CD4-positive, alpha-beta T cell treated with Interleukin-6 at 100 ng/mL for 8 hours (primary cell): ENCODE results near the gene FOS.
A peak's percentile ranks its signal among the peaks of the same experiment; 100 is the strongest.

Experiments used
- DNase-seq: peaks from one replicate; pipeline ENCODE4 v3.0.0-alpha.2; 2020; ENCODE audit warnings: mixed read lengths, low spot score

Gene FOS

GRCh38 chr14:75250800-75251199 is 27.8 kb upstream of the FOS start:
- no peak for DNase-seq

GRCh38 chr14:75252254-75252837 is 26.3 kb upstream of the FOS start:
- DNase-seq, result no peak

DNA sequence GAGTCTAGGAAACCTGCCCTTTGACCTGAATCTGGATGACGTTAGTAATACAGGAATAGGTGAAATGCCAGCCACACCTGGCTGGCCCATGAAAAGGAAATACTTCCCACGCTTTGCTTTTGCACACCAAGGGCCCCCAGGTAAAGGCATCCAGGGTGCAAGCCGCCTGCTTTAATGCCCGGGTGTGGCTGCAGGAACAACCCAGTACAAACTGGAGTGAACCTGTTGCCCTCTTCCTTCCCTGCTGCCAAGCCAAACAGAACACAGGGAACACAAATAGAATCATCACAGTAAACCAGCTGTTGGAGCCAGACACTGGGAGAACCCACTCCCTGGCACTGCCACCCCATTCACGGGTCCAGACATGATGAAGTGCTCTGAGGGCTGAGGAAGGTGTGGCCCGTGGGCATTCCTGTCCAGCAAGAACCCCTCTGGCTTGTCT is 24.2 kb upstream of the FOS start:
- no peak for DNase-seq

GRCh38 chr14:75254901-75255584 is 23.6 kb upstream of the FOS start:
- no peak for DNase-seq

DNA sequence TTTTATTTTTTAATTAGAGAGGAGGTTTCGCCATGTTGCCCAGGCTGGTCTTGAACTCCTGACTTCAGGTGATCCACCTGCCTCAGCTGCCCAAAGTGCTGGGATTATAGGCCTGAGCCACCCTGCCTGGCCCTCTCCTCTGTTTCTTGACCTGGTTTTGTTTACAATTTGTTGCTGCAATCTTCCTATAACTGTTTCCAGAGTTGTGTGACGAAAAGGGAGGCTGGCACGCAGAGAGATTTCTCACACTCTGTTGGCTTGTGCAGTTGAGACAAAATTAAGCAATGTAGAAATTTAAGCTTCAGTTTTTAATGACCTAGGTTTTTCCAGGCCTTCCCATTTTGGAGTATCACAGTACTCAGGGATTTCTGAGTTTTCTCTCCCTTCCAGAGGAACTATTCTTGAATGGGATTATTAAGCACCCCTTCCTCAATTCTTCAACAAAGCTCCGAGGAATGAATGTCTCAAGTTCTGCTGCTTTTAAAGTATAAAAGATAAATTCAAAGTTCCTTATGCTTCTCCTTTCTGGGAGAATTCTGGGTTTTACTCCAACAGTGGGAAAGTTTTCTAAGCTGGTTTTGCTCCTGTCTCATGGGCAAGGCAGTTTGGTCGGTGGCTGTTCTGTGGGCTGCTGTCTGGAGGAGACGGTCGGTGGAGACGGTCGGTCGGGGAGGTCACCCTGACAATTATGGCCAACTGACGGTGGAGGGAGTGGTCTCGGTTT is 20.4 kb upstream of the FOS start:
- no peak for DNase-seq

- DNase-seq, result peak; percentile 99
Observed at GRCh38 chr14:75258803-75259509, 19.7 kb upstream of the FOS start.

DNA sequence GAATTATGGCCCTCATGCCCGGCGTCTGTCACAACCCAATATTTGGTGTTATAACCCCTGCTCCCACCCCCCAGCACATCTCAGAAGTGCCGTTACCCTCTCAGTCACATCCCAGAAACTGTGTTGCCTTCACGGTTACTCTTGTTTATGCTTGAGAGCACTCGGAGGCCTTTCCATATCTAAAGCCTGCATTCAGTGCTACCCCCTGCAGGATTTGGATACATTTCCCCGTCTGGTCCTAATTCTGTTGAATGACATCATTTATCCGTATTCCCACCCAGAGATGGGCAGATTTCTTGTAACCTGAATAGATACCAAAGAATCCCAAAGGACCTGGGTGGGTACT is 19.1 kb upstream of the FOS start:
- no peak for DNase-seq

- DNase-seq, result no peak
Observed at GRCh38 chr14:75260025-75260763, 18.4 kb upstream of the FOS start.

DNA sequence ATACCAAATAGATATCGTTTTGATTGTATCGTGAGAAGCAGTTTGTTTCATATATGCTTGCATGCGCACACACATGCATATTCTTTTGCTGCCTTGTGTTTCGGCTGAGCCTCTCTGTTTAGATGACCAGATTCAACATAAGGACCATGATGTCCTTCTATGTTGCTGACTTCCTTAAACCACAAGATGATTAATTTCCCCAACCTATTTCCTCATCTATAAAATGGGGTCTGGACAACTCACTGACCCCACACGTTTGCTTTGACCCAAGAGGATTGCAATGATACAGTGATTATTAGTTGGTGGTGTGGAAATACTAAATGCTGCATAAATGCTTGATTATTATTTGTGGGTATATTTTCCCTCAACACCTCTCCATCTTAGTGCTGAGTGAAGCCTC is 16.8 kb upstream of the FOS start:
- no peak for DNase-seq

DNA sequence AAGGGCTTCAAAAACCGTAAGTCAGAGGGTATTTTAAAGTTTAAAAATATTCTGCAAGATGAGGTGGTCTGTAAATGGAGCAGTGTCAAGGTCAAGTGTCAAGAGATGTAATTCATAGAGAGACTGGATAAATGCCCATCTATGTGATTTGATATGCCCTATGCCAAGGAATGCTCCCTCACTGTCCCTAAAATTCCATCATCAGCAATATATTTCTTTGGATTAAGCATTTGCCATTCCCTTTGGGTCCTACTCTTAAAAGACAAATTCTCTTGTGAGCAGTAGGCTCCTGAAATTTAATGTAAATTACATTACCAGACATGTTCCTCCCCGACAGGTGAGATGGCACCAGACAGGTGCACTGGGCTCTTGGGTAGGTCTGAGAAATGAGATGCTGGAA is 16.0 kb upstream of the FOS start:
- DNase-seq, result no peak

DNA sequence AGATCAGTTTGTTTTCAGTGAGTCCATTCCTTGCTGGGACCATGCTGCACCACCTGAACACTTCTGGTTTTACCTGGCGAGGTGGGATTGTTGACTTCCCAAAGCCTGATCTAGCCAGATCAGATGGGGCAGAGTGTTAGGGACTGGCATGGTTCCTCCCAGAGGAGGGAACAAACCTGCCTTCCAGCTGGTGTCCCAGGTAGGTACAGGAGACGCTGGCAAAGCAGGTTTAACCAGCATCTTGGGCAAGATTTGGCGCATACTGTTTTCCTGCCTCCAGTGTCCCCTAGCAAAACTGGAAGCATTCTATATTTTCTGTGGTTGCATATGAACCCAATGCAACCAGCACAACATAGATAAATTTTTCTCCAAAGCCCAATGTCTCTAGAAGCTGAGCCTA is 14.6 kb upstream of the FOS start:
- no peak for DNase-seq

GRCh38 chr14:75267141-75267721 is 11.4 kb upstream of the FOS start:
- DNase-seq, result no peak

DNA sequence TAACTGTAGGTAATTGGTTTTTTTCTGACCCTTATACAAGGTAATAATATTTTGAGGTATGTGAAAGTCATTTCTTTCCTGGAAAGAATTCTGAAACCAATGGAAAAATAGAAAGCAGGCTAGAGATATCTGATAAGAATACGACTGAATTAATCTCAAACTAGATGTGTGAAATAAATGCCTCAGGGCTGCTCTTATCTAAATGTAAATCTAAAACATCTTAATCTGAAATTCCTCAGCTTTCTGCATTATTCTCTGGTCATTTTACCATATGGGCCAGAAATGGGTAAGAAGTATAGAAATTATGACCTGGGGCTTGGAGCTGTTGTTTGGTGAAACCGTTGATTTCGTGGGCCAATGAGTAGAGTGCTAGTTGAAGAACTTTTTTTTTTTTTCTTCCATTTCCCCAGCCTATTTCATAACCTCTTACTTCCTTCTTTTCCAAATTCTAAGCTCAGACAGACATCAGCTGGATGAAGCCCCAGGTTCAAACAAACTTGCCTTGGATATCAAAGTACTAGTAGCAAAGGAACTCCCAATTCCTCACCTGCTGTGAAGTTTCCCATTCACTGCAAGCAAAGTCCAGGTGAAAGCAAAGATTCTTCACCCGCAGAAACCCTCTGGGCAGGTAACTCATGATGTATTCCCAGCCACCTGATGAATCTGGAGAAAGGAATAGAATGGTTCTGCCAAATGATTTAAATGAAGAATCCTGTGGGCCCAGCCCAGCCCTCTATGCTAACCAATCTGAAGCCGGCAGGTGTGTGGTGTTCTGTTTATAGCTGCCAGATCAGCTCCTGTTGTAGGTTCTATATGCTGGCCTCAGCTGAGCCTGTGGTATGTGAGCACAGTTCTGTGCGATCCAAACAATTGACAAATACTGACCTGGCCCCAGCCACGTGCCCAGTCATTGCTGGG is 9.7 kb upstream of the FOS start:
- no peak for DNase-seq

DNA sequence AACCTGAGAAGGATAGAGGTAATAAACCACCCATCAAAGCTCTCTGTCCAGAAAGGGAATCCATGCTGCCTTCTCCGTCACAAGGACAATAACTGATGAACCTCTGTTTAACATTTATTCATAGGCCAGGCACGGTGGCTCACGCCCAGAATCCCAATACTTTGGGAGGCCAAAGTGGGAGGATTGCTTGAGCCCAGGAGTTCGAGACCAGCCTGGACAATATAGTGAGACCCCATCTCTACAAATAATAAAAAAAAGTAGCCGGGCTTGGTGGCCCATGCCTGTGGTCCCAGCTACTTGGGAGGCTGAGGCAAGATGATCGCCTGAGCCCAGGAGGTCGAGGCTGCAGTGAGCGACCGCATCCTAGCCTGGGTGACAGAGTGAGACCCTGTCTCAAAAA is 7.1 kb upstream of the FOS start:
- no peak for DNase-seq

DNA sequence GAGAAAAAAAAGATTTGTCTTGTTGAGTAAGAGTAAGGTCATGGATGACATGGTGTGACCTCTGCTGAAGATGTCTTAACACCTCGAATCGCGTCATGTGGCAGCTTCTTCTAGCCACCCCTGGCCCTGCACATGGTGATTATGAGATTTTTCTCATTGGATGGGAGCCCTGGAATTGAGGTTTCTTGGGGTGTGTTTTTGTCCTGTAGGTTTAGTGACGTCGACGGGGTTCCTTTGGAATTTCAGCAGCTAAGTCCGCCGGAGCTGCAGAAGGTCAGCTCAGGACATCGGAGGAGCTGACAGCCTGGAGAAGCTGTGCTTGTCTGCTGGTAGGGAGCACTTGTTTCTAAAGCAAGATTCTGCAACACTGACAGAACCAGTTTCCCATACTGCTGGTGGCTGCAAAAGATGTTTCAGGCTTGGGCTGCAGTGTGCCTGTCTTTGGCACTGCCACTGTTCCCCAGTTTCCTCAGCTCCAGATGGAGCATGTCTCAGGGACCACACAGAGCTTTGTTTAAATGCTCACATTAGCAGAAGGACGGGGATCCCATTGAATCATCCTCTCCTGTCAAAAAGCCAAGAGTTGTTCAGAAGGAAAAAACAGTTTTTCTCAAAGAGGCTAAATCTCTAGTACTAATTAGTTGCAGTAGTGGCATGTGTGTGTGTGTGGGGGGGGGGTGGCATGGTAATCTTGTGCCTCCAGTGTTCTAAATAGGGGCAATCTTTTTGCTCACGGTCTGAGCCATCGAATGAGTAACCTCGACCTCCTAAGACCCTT is 5.2 kb upstream of the FOS start:
- no peak for DNase-seq

DNA sequence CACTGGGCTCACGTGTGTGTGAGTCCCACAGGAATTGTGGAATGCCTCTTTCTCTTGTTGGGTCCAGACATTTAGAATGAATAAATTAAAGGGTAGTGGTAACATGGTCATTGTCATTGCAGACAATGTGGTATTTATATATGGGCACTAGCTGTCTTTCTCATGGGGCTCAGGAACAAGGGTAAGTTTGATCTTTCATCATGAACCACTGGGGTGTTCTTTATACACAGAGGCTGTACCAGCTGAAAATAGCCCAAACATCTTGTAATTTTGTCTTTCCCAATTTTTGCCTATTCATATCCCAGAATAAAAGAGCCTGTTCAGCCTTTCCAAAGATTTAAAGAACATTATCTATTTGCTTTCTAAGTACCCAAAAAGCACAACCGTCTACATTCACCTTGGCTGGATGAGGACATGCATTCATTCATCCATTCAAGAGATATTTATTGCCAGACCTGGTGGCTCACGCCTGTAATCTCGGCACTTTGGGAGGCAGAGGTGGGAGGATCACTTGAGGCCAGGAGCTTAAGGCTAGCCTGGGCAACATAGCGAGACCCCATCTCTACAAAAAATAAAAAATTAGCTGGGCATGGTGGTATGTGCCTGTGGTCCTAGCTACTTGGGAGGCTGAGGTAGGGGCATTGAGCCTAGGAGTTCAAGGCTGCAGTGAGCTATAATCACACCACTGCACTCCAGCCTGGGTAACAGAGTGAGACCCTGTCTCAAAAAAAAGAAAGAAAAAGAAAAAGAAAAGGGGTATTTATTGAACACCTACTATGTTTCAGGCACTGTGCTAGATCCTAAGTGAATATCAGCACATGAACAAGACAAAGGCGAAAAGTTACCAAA is 4.4 kb upstream of the FOS start:
- DNase-seq, result no peak

DNA sequence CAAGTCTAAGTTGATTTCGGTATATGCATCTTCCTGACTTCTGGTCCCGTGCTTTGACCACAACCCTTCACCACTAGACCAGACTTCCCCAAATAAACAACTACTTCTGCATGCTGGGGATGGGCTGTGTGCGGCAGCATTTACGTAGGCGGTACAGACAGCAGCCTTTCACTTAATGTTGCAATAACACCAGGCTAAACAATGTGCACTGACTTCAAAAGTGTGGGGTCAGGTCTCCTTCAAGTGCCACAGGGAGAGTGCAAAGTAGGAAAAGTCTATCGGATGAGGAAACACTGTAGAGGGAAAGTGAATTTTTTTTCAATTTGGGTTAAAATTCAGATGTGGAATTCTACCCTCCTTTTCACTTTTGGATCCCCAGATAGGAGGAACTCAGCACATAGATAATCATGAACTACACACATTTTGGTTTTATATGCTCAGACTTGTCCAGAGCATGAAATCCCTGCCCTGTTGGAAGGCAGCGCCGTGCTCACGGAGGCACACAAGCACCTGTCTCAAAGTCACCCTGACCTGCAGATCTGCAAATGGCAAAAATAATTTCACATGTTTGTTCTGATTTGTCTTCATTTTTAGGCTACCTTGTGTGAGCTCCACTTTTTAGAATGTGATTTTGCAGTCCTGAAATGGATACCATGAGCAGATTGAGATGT is 3.6 kb upstream of the FOS start:
- DNase-seq, result peak; percentile 59

GRCh38 chr14:75275598-75275997 is 3.0 kb upstream of the FOS start:
- no peak for DNase-seq
